Cardiac fibroblast (primary cell): Measurements from ENCODE around the gene BTF3.

ENCODE experiments used
- DNase-seq, 2 donors: peaks; one replicate each; pipeline versions ENCODE4 v3.0.0 to v3.0.0-alpha.2; 2010; ENCODE audit warnings: low read depth in 2 of 2
- H3K4me3 ChIP-seq, 2 donors: replicated peaks in 1 of 2; 1 replicate in 1 of 2; 2 replicates in 1 of 2; pipeline ENCODE4 v1.5.1; 2011; ENCODE audit warnings: low read depth in 2 of 2, low read length in 2 of 2, mild to moderate bottlenecking in 2 of 2, moderate library complexity in 1 of 2
- TF ChIP-seq, protein P1 (sequence below): IDR thresholded peaks from one replicate; pipeline ENCODE4 v1.5.1; 2011; ENCODE audit warnings: low read depth, mild to moderate bottlenecking, low read length, inconsistent platforms

Gene BTF3

DNA sequence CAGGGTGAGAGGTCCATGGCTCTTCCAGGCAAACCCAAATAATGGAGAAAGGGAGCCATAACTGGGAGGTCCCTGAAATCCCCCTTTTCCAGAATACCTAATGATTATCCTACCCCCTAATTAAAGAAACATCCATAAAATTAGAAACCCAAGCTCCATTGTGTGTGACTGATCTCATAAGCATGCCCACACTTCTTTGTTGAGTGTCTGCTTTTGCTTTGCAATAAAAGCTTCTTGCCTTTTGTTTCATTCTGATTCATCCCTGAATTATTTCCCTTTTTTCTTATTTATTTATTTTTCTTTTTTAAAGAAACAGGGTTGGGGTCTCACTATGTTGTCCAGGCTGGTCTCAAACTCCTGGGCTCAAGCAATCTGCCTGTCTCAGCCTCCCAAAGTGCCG is 33.1 kb downstream of the BTF3 start:
- TF ChIP-seq, protein P1, sequence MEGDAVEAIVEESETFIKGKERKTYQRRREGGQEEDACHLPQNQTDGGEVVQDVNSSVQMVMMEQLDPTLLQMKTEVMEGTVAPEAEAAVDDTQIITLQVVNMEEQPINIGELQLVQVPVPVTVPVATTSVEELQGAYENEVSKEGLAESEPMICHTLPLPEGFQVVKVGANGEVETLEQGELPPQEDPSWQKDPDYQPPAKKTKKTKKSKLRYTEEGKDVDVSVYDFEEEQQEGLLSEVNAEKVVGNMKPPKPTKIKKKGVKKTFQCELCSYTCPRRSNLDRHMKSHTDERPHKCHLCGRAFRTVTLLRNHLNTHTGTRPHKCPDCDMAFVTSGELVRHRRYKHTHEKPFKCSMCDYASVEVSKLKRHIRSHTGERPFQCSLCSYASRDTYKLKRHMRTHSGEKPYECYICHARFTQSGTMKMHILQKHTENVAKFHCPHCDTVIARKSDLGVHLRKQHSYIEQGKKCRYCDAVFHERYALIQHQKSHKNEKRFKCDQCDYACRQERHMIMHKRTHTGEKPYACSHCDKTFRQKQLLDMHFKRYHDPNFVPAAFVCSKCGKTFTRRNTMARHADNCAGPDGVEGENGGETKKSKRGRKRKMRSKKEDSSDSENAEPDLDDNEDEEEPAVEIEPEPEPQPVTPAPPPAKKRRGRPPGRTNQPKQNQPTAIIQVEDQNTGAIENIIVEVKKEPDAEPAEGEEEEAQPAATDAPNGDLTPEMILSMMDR, result no peak
- no peak for DNase-seq
- no peak overlapping the region for H3K4me3 ChIP-seq

DNA sequence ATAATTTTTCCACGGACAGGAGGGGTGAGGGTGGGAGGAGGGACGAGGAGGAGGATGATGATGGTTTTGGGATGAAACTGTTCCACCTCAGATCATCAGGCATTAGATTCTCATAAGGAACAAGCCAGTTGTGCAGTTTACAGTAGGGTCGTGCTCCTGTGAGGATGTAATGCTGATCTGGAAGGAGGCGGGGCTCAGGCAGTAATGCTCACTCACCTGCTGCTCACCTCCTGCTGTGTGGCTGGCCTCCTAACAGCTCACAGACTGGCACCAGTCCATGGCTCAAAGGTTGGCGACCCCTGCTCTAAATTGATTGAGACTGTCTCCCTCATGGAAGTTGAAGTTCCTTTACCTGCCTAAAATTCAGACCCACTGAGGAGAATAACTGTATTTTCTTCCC is 34.0 kb downstream of the BTF3 start:
- DNase-seq, result no peak
- no peak overlapping the region for H3K4me3 ChIP-seq
- TF ChIP-seq, protein P1, result no peak

DNA sequence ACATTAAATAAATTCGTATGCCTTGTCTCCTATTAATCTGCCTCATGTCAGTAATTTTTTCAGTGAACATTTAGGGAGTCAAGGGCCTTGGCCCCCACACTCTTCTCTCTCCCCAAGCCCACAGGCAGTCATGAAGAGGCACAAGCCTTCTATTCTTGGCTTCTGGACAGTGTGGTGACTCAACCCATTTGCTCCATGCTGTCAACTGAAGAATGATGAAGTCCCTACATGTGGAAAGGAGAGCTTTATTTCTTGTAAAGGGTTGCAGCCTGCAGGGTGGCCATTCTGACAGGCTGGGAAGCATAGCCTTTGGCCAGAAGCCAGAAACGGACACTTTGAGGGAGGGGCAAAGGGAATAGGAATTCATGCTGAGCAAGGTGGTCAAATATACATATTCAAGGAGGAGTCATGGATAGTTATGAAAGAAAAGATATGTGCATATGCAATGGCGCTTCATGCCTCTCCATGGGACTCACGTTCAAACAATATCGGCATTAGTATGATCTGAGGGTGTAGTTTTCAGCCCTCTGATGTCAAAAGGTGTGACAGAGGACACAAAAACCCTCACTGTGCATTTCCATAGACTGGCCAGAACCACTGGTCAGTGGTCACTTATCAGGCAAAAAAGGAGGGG is 35.9 kb downstream of the BTF3 start:
- no peak for DNase-seq
- TF ChIP-seq, protein P1, result no peak

DNA sequence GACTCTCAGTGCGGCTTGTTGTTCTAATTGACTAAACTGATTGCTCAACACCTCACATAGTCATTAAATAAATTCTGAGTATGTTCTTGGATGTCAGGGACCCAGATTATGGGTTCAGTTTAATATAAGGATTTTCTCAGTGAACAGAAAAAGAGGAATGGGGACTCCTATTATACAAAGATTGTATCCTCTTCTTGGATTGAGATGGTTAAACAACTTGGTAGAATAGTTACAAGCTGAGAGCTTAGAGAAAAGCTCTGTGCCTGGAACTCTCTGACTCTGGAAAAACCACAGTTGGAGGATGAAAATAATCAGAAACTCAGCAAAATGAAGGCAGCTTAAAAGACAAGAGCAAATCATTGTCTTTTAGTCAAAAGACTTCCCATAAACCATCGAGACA is 36.7 kb downstream of the BTF3 start:
- TF ChIP-seq, protein P1, result no peak
- no peak for DNase-seq
- no peak overlapping the region for H3K4me3 ChIP-seq

More for the DNA sequence above, 35.9 kb downstream of the BTF3 start:
- H3K4me3 ChIP-seq, result no peak overlapping the region

DNA sequence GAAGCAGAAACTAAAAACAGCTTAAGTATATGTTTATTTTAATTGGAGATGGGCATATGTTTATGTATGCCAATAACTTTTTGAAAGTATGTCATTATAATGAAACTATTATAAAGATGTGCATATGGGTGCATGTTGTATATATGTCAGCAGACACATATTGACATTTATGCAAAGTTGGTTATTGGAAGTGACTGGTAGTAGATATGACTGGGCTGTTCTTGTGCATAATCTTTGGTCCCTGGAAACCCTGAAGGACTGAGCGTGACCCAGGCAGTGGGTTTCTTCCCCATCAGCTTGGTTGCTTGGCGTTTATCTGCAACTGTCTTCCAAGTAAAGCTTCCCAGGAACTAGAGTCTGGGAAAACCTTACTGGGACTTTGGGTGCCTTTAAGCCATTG is 41.5 kb downstream of the BTF3 start:
- H3K4me3 ChIP-seq, result no peak overlapping the region
- TF ChIP-seq, protein P1, result no peak
- no peak for DNase-seq

DNA sequence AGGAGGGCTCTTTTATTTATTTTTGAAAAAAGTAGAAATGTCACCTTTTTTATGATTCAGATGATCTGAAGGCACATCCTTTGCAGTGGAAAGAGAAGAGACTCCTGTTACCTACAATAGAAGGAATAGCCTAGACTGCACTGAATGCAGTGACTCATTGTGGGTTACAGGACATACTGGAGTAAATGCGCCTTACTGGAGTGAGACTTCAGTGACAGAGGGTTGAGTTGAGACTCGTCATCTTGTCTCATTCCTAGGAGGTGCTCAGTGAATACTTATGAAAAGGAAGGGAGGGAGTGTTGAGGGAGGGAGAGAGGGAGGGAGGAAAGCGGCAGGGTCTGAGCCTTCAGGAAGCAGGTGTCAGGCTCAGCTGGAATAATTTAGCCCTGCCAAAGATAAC is 42.0 kb downstream of the BTF3 start:
- no peak overlapping the region for H3K4me3 ChIP-seq
- peak in 1 of 2 donors; percentile 78 for DNase-seq
- TF ChIP-seq, protein P1, result no peak

DNA sequence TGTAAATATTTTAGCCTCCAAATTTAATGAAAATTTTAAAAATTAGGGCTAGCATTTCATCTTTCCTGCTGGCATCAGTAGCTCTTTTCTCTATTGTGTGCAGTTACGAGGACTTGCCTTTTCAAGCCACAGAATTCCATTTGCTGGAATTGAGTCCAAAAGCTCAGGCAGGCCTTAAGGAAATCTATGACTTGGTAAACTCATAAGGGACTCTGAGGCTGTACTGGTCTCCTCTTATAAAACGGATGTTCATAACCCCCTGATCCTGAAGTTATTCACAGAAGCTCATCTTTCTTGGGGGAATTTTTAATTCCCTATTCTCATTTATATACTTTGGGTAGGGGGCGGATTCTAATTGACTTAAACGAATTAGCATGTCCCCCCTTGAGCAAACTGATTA is 43.8 kb downstream of the BTF3 start:
- H3K4me3 ChIP-seq, result no peak overlapping the region
- TF ChIP-seq, protein P1, result no peak
- peak in 1 of 2 donors; percentile 11 for DNase-seq
